Trophoblast cell (in vitro differentiated cells and primary cell): ENCODE data around the gene PLSCR4. TPM values are rescaled to one million over a fixed set of nuclear protein-coding genes. Genes with fewer than 3 reads are reported as not detected.
"Not testable (repeated sequence)": the region's sequence is repeated elsewhere in the genome, so short reads cannot be mapped to it uniquely, and the experiment has no call there.

ENCODE experiments used
- DNase-seq, 2 donors: peaks; one replicate each; pipeline ENCODE4 v3.0.0-alpha.2; 2016
- H2AFZ ChIP-seq: 2 replicates; pipeline ENCODE4 v1.6.1; 2013; ENCODE audit warnings: low read length, moderate library complexity, mild to moderate bottlenecking; ENCODE audit not compliant: insufficient read depth, poor library complexity
- H2AK5ac ChIP-seq: 2 replicates; pipeline ENCODE4 v1.6.1; 2013; ENCODE audit warnings: mild to moderate bottlenecking, low read length
- H2BK120ac ChIP-seq: 2 replicates; pipeline ENCODE4 v1.6.1; 2013; ENCODE audit warnings: low read length, mild to moderate bottlenecking, moderate library complexity; ENCODE audit not compliant: insufficient read depth, poor library complexity
- H2BK12ac ChIP-seq: 2 replicates; pipeline ENCODE4 v1.6.1; 2013; ENCODE audit warnings: mild to moderate bottlenecking, low read length, moderate library complexity
- H2BK5ac ChIP-seq: 2 replicates; pipeline ENCODE4 v1.6.1; 2013; ENCODE audit warnings: low read length, low read depth, moderate library complexity, mild to moderate bottlenecking; ENCODE audit not compliant: poor library complexity
- H3K14ac ChIP-seq: 2 replicates; pipeline ENCODE4 v1.6.1; 2013; ENCODE audit warnings: mild to moderate bottlenecking, low read length
- H3K18ac ChIP-seq: 2 replicates; pipeline ENCODE4 v1.6.1; 2013; ENCODE audit warnings: mild to moderate bottlenecking, low read length
- H3K23ac ChIP-seq: 2 replicates; pipeline ENCODE4 v1.6.1; 2013; ENCODE audit warnings: low read length
- H3K27ac ChIP-seq: 2 replicates; pipeline ENCODE4 v1.5.1; 2013; ENCODE audit warnings: low read depth, mild to moderate bottlenecking, inconsistent platforms, low read length, moderate library complexity
- H3K27me3 ChIP-seq: 2 replicates; pipeline ENCODE4 v1.6.1; 2013; ENCODE audit warnings: inconsistent platforms, mild to moderate bottlenecking, low read length, moderate library complexity; ENCODE audit not compliant: insufficient read depth
- H3K36me3 ChIP-seq, 2 experiments: 1 replicate in 1 of 2; 2 replicates in 1 of 2; pipeline ENCODE4 v1.6.1; 2013; ENCODE audit warnings: low read length in 2 of 2, mild to moderate bottlenecking in 2 of 2, moderate library complexity in 1 of 2; ENCODE audit not compliant: insufficient read depth in 2 of 2, control insufficient read depth in 1 of 2
- H3K4ac ChIP-seq: 2 replicates; pipeline ENCODE4 v1.6.1; 2013; ENCODE audit warnings: low read depth, mild to moderate bottlenecking, low read length, moderate library complexity
- H3K4me1 ChIP-seq, 2 experiments: 1 replicate in 1 of 2; 2 replicates in 1 of 2; pipeline ENCODE4 v1.6.1; 2013; ENCODE audit warnings: low read length in 2 of 2, mild to moderate bottlenecking in 2 of 2, moderate library complexity in 1 of 2; ENCODE audit not compliant: insufficient read depth in 2 of 2, control insufficient read depth in 1 of 2
- H3K4me2 ChIP-seq: 2 replicates; pipeline ENCODE4 v1.6.1; 2013; ENCODE audit warnings: inconsistent platforms, mild to moderate bottlenecking, low read length, moderate library complexity
- H3K4me3 ChIP-seq: 2 replicates; pipeline ENCODE4 v1.5.1; 2013; ENCODE audit warnings: mild to moderate bottlenecking, low read depth, low read length, inconsistent platforms
- H3K79me1 ChIP-seq: one replicate; pipeline ENCODE4 v1.6.1; 2013; ENCODE audit warnings: low read length
- H3K79me2 ChIP-seq: 2 replicates; pipeline ENCODE4 v1.6.1; 2013; ENCODE audit warnings: low read length, mild to moderate bottlenecking; ENCODE audit not compliant: control insufficient read depth, insufficient read depth, poor library complexity
- H3K9ac ChIP-seq: 2 replicates; pipeline ENCODE4 v1.6.1; 2013; ENCODE audit warnings: mild to moderate bottlenecking, low read length
- H3K9me3 ChIP-seq: 2 replicates; pipeline ENCODE4 v1.6.1; 2013; ENCODE audit warnings: low read depth, mild to moderate bottlenecking, control low read depth, inconsistent platforms, low read length; ENCODE audit not compliant: insufficient read depth
- H4K12ac ChIP-seq: 2 replicates; pipeline ENCODE4 v1.6.1; 2013; ENCODE audit warnings: low read depth, mild to moderate bottlenecking, low read length, moderate library complexity
- H4K8ac ChIP-seq: 2 replicates; pipeline ENCODE4 v1.6.1; 2013; ENCODE audit warnings: low read depth, mild to moderate bottlenecking, low read length, moderate library complexity
- H4K91ac ChIP-seq: one replicate; pipeline ENCODE4 v1.6.1; 2013; ENCODE audit warnings: low read depth, mild to moderate bottlenecking, low read length, moderate library complexity
- WGBS: extraction: QIAGEN DNeasy Blood & Tissue Kit; methylation state at CpG from one replicate; pipeline ENCODE4 v1.1.7; 2013; ENCODE audit warnings: missing lambda C conversion rate; ENCODE audit not compliant: insufficient read length, insufficient coverage; ENCODE audit errors: extremely low coverage; 5-methylcytosine and 5-hydroxymethylcytosine counted together
- polyA plus RNA-seq: library from polyadenylated mRNA; stranded (reverse); fragments of 200-250 nt; gene quantifications from 2 replicates; pipeline ENCODE4 v1.2.3, GENCODE V29; 2013

The PLSCR4 gene
- 1.00 and 1.2 TPM in 2 replicates for polyA plus RNA-seq

- Histone ChIP-seq H2BK5ac (no peak within 1 kb of the TSS), H4K91ac (no peak within 1 kb of the TSS), H2BK12ac (no peak within 1 kb of the TSS), H3K14ac (peak within 1 kb of the TSS; percentile 24), H3K18ac (no peak within 1 kb of the TSS), H3K23ac (no peak within 1 kb of the TSS), H3K4me1 (no peaks in the 10 kb centered on the region), H3K9me3 (no peaks in the 10 kb centered on the region), H3K4me2 (peak within 1 kb of the TSS; percentile 99), H2AFZ (peak within 1 kb of the TSS; percentile 27), H3K79me1 (peaks cover 3% of the 10 kb centered on the region), H2AK5ac (no peak within 1 kb of the TSS), H3K79me2 (peaks cover 3% of the 10 kb centered on the region), H4K8ac (peak within 1 kb of the TSS; percentile 62), H3K27ac (no peak within 1 kb of the TSS), H3K27me3 (no peaks in the 10 kb centered on the region), H3K9ac (peak within 1 kb of the TSS; percentile 24), H3K4me3 (peak within 1 kb of the TSS; percentile 87), H3K4ac (no peak within 1 kb of the TSS), H4K12ac (peak within 1 kb of the TSS; percentile 45), H2BK120ac (peak within 1 kb of the TSS; percentile 46), H3K36me3 (no peaks in the 10 kb centered on the region)
- peak; percentile 47 to 70 for DNase-seq
- WGBS = no CpG with 5 or more reads among the region's 78 CpGs
These were observed at the start of gene PLSCR4 for GRCh38 chr3:146250449-146251382. PLSCR4 (minus strand) TSS chr3:146251105; CDS start chr3:146222071, 29,034 bp downstream.

- H2AFZ ChIP-seq, H3K9ac ChIP-seq: not testable (repeated sequence)
These were observed 42.5 kb upstream of the PLSCR4 start for GRCh38 chr3:146293401-146293800.

GRCh38 chr3:146283781-146284445 is 33.0 kb upstream of the PLSCR4 start:
- no peak overlapping the region for H2BK120ac ChIP-seq
- no peak overlapping the region for H3K23ac ChIP-seq
- H3K79me1 ChIP-seq = no peaks in the 10 kb centered on the region
- H3K4me3 ChIP-seq = no peak overlapping the region
- H3K4me2 ChIP-seq = no peak overlapping the region
- DNase-seq = no peak
- H4K91ac ChIP-seq = no peak overlapping the region
- H2AK5ac ChIP-seq = no peak overlapping the region
- H3K14ac ChIP-seq = no peak overlapping the region
- H3K9ac ChIP-seq = no peak overlapping the region
- H3K36me3 ChIP-seq = no peaks in the 10 kb centered on the region
- no peaks in the 10 kb centered on the region for H3K4me1 ChIP-seq
- no CpG with 5 or more reads among the region's 1 CpG for WGBS
- no peak overlapping the region for H3K4ac ChIP-seq
- H2BK12ac ChIP-seq = no peak overlapping the region
- H4K8ac ChIP-seq = no peak overlapping the region
- H3K27ac ChIP-seq = no peak overlapping the region
- H3K9me3 ChIP-seq = no peaks in the 10 kb centered on the region
- no peaks in the 10 kb centered on the region for H3K79me2 ChIP-seq
- no peak overlapping the region for H4K12ac ChIP-seq
- no peaks in the 10 kb centered on the region for H3K27me3 ChIP-seq
- no peak overlapping the region for H2AFZ ChIP-seq
- no peak overlapping the region for H2BK5ac ChIP-seq
- no peak overlapping the region for H3K18ac ChIP-seq

More at GRCh38 chr3:146293401-146293800, 42.5 kb upstream of the PLSCR4 start:
- not testable (repeated sequence) for H2BK5ac ChIP-seq, H4K91ac ChIP-seq, H3K79me1 ChIP-seq, H3K4me1 ChIP-seq, H4K12ac ChIP-seq, H3K27me3 ChIP-seq, H2BK120ac ChIP-seq, H3K4me2 ChIP-seq, H4K8ac ChIP-seq, H3K27ac ChIP-seq, H2BK12ac ChIP-seq, H2AK5ac ChIP-seq, H3K9me3 ChIP-seq, H3K23ac ChIP-seq, H3K4me3 ChIP-seq, H3K36me3 ChIP-seq, H3K14ac ChIP-seq, H3K18ac ChIP-seq, DNase-seq, H3K79me2 ChIP-seq, H3K4ac ChIP-seq
- no CpG with 5 or more reads among the region's 6 CpGs for WGBS

- Histone ChIP-seq H4K12ac (no peak overlapping the region), H3K14ac (no peak overlapping the region), H3K4me3 (no peak overlapping the region), H3K4me2 (no peak overlapping the region), H3K18ac (no peak overlapping the region), H3K4ac (no peak overlapping the region), H2BK12ac (no peak overlapping the region), H3K27me3 (no peaks in the 10 kb centered on the region), H4K91ac (no peak overlapping the region), H2AFZ (no peak overlapping the region), H3K79me1 (no peaks in the 10 kb centered on the region), H2BK5ac (no peak overlapping the region), H2AK5ac (no peak overlapping the region), H3K9me3 (no peaks in the 10 kb centered on the region), H3K79me2 (no peaks in the 10 kb centered on the region), H4K8ac (no peak overlapping the region), H3K23ac (no peak overlapping the region), H3K9ac (no peak overlapping the region), H3K36me3 (no peaks in the 10 kb centered on the region), H2BK120ac (no peak overlapping the region), H3K27ac (no peak overlapping the region), H3K4me1 (no peaks in the 10 kb centered on the region)
- DNase-seq = no peak
- WGBS = no CpG with 5 or more reads among the region's 4 CpGs
These were observed 30.0 kb upstream of the PLSCR4 start for GRCh38 chr3:146280864-146281263.
